Measurements from ENCODE around the gene DST.

DNA sequence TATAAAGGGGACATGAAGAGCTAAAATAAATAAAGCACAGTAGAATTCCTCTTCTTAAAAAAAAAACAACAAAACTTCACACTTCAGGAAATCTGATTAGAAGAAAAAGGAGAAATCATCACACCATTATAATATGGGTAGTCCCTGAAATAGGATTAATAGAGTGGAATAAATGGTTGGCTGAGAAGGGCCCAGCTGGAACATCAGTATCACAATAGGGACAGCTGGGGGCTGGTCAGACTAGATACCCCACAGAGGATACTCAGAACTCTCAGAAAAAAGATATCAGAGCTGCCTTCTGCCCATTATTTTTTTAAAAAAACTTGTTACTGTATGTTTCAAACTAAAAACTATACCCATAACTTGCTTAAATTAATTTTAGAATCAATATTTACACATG lies 75.2 kb downstream of the DST start:
- no peak for TF ChIP-seq POLR2A (IDR thresholded peaks at IDR 0.05)
- TF ChIP-seq, protein P1, sequence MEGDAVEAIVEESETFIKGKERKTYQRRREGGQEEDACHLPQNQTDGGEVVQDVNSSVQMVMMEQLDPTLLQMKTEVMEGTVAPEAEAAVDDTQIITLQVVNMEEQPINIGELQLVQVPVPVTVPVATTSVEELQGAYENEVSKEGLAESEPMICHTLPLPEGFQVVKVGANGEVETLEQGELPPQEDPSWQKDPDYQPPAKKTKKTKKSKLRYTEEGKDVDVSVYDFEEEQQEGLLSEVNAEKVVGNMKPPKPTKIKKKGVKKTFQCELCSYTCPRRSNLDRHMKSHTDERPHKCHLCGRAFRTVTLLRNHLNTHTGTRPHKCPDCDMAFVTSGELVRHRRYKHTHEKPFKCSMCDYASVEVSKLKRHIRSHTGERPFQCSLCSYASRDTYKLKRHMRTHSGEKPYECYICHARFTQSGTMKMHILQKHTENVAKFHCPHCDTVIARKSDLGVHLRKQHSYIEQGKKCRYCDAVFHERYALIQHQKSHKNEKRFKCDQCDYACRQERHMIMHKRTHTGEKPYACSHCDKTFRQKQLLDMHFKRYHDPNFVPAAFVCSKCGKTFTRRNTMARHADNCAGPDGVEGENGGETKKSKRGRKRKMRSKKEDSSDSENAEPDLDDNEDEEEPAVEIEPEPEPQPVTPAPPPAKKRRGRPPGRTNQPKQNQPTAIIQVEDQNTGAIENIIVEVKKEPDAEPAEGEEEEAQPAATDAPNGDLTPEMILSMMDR (IDR thresholded peaks at IDR 0.05), result no peak

Measured in heart left ventricle (tissue), 13 donors.